Measurements from ENCODE around the gene RANBP3. TPM values are rescaled to one million over a fixed set of nuclear protein-coding genes. Genes with fewer than 3 reads are reported as not detected.

The RANBP3 gene
- total and polyA plus RNA-seq, 4 donors = 33.6 to 67.7 (median 54.9) TPM

DNA sequence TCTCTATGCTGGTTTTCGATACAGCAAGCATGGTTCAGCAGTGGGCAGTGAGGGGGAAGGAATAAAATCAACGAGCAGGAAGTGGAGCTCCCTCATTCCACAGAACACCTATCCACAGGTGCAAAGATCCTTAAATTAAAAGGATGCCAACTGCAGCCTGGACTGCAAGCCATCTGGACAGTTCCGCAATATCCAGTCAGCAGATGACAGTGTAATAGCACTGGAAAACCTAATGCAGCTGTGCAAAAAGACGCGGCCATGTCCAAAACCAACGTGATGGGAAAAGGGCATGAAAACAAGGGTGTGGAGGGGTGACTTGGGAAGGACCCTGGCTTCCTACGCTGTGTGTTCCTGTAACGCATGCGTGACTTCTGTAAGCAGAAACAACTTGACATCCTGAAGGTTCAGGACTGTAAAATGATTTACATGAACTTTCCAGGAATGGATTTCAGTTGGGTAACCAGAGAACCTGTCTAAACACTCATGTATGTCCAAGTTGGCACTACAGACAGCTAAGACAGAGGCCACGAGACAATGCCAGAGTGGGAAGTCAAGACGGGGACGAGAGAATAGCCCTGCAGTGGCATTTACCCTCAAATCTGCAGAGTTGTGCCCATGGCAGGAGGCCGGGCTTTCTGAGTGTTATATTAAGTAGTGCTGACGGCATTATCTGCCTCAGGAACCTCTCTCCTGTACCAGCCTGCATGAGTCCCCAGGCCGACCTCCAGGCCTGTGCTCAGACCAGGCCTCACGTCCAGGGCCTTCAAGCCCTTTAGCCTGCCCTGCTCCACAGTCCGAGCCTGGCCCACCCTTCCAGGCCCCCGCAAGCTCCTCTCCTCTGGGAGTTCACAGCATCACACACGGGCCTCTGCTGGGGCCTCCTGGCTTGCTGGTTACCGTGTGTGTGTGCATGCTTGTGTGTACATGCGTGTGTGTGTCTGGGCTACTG is 37.4 kb downstream of the RANBP3 start:
- TF ChIP-seq, protein P1, sequence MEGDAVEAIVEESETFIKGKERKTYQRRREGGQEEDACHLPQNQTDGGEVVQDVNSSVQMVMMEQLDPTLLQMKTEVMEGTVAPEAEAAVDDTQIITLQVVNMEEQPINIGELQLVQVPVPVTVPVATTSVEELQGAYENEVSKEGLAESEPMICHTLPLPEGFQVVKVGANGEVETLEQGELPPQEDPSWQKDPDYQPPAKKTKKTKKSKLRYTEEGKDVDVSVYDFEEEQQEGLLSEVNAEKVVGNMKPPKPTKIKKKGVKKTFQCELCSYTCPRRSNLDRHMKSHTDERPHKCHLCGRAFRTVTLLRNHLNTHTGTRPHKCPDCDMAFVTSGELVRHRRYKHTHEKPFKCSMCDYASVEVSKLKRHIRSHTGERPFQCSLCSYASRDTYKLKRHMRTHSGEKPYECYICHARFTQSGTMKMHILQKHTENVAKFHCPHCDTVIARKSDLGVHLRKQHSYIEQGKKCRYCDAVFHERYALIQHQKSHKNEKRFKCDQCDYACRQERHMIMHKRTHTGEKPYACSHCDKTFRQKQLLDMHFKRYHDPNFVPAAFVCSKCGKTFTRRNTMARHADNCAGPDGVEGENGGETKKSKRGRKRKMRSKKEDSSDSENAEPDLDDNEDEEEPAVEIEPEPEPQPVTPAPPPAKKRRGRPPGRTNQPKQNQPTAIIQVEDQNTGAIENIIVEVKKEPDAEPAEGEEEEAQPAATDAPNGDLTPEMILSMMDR (IDR thresholded peaks at IDR 0.05; ENCODE audit: control extremely low read depth, extremely low read depth) = no peak
- no peaks in the 10 kb centered on the region for H3K9me3 ChIP-seq (ENCODE audit: control insufficient read depth in 4 of 4, insufficient read depth in 3 of 4, low read length in 3 of 4)
- no peak for DNase-seq
- no peak for ATAC-seq (ENCODE audit: insufficient read depth, low FRiP score)
- peaks cover 3 to 34% (median 21%) of the 10 kb centered on the region in 4 donors for H3K36me3 ChIP-seq (ENCODE audit: control insufficient read depth in 4 of 4, insufficient read depth in 4 of 4, low read length in 4 of 4)
- H3K9ac ChIP-seq (ENCODE audit: insufficient read depth in 1 of 2, low read length in 2 of 2) = no peak overlapping the region
- no peak overlapping the region for H3K27ac ChIP-seq (ENCODE audit: low read depth in 1 of 2, low read length in 1 of 2)
- no peak overlapping the region for H3K4me3 ChIP-seq
- no peaks in the 10 kb centered on the region for H3K27me3 ChIP-seq (ENCODE audit: control insufficient read depth in 3 of 3, insufficient read depth in 3 of 3, low read length in 2 of 3)
- WGBS, 2 donors = 93% methylated on average over 21 of the region's 21 CpGs
- H3K4me1 ChIP-seq (ENCODE audit: control insufficient read depth in 5 of 5, insufficient read depth in 5 of 5, low read length in 5 of 5) = peaks cover 0 to 58% (median 25%) of the 10 kb centered on the region in 5 donors

DNA sequence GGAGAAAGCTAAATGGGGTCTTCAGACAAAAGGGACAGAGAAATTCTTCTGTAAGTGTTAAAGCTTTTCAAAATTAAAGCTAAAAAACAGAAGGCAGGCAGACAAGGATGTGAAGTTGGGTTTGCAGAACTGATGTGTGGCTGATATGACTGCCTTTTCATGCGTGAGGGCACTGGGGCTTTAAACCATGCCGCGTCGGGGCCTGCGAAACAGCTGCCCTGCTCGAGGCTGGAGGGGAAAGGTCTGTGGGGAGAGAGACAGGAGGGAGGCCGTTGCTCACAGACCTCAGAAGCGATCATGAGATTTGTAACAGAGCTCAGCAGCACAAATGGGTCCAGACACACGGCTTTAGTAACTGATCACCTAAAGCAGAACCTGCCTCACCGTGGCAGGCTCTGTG is 40.4 kb downstream of the RANBP3 start:
- H3K36me3 ChIP-seq (ENCODE audit: control insufficient read depth in 4 of 4, insufficient read depth in 4 of 4, low read length in 4 of 4) = peaks cover 3 to 46% (median 21%) of the 10 kb centered on the region in 4 donors
- ATAC-seq (ENCODE audit: insufficient read depth, low FRiP score) = no peak
- WGBS, 2 donors = 85 to 87% methylated on average over 10 of the region's 10 CpGs
- H3K27ac ChIP-seq (ENCODE audit: low read depth in 1 of 2, low read length in 1 of 2) = no peak overlapping the region
- no peak overlapping the region for H3K4me3 ChIP-seq
- no peak for DNase-seq
- H3K4me1 ChIP-seq (ENCODE audit: control insufficient read depth in 5 of 5, insufficient read depth in 5 of 5, low read length in 5 of 5) = peaks cover 0 to 71% (median 30%) of the 10 kb centered on the region in 5 donors
- H3K9me3 ChIP-seq (ENCODE audit: control insufficient read depth in 4 of 4, insufficient read depth in 3 of 4, low read length in 3 of 4) = no peaks in the 10 kb centered on the region
- H3K9ac ChIP-seq (ENCODE audit: insufficient read depth in 1 of 2, low read length in 2 of 2) = no peak overlapping the region
- no peaks in the 10 kb centered on the region for H3K27me3 ChIP-seq (ENCODE audit: control insufficient read depth in 3 of 3, insufficient read depth in 3 of 3, low read length in 2 of 3)
- TF ChIP-seq, protein P1 (IDR thresholded peaks at IDR 0.05; ENCODE audit: control extremely low read depth, extremely low read depth) = no peak

DNA sequence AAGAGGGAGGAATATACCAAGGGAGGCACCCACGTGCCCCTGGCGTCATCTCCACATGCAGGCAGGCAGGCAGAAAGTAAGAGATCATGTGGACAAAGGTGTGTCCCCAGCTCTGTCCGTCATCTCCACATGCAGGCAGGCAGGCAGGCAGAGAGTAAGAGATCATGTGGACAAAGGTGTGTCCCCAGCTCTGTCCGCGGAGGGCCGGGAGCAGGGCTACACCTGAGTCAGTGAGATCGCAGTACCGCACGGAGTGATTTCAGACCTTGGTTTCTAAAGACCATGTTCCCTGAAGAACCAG is 41.7 kb downstream of the RANBP3 start:
- no peak for ATAC-seq (ENCODE audit: insufficient read depth, low FRiP score)

More for the DNA sequence above, 41.7 kb downstream of the RANBP3 start:
- H3K36me3 ChIP-seq (ENCODE audit: control insufficient read depth in 4 of 4, insufficient read depth in 4 of 4, low read length in 4 of 4) = peaks cover 3 to 51% (median 21%) of the 10 kb centered on the region in 4 donors
- H3K27me3 ChIP-seq (ENCODE audit: control insufficient read depth in 3 of 3, insufficient read depth in 3 of 3, low read length in 2 of 3) = no peaks in the 10 kb centered on the region
- H3K4me3 ChIP-seq = no peak overlapping the region
- TF ChIP-seq, protein P1 (IDR thresholded peaks at IDR 0.05; ENCODE audit: control extremely low read depth, extremely low read depth) = no peak
- peaks cover 0 to 65% (median 28%) of the 10 kb centered on the region in 5 donors for H3K4me1 ChIP-seq (ENCODE audit: control insufficient read depth in 5 of 5, insufficient read depth in 5 of 5, low read length in 5 of 5)
- DNase-seq = no peak
- H3K9ac ChIP-seq (ENCODE audit: insufficient read depth in 1 of 2, low read length in 2 of 2) = peak overlapping the region in 1 of 2 donors; percentile 19
- whole genome bisulfite sequencing, 2 donors = 93 to 96% methylated on average over 9 of the region's 9 CpGs
- H3K27ac ChIP-seq (ENCODE audit: low read depth in 1 of 2, low read length in 1 of 2) = peak overlapping the region in 1 of 2 donors; percentile 10
- no peaks in the 10 kb centered on the region for H3K9me3 ChIP-seq (ENCODE audit: control insufficient read depth in 4 of 4, insufficient read depth in 3 of 4, low read length in 3 of 4)

All from lung (tissue), 12 donors.